ENCODE data around the gene FAM107B.

DNA sequence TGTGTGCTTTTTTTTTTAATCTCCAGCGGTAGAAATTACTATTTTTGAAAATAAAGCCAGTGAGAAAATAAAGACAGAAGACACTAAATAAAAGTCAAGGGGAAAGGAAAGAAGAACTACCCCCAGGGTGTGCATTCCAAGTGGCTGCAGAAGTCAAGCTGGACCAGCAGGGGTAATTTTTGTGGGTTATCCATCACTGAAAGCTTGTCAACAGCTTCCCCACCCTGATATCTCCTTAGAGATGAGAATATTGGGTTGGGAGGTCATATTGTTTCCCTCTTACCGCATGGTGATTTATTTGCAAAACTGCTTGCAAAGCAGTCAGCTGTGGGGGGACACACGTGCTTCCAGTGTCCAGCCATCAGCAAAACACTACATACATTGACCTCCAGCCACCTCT, 46.4 kb downstream of the FAM107B start:
- TF ChIP-seq, protein P1, sequence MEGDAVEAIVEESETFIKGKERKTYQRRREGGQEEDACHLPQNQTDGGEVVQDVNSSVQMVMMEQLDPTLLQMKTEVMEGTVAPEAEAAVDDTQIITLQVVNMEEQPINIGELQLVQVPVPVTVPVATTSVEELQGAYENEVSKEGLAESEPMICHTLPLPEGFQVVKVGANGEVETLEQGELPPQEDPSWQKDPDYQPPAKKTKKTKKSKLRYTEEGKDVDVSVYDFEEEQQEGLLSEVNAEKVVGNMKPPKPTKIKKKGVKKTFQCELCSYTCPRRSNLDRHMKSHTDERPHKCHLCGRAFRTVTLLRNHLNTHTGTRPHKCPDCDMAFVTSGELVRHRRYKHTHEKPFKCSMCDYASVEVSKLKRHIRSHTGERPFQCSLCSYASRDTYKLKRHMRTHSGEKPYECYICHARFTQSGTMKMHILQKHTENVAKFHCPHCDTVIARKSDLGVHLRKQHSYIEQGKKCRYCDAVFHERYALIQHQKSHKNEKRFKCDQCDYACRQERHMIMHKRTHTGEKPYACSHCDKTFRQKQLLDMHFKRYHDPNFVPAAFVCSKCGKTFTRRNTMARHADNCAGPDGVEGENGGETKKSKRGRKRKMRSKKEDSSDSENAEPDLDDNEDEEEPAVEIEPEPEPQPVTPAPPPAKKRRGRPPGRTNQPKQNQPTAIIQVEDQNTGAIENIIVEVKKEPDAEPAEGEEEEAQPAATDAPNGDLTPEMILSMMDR (IDR thresholded peaks at IDR 0.05; ENCODE audit: control extremely low read depth in 1 of 3, insufficient read depth in 1 of 3, low read depth in 1 of 3, low read length in 3 of 3), result no peak
- TF ChIP-seq CREB1 (IDR thresholded peaks at IDR 0.05) (no peak), POLR2A (IDR thresholded peaks at IDR 0.05; ENCODE audit: control extremely low read depth in 1 of 2, low read depth in 2 of 2, low read length in 2 of 2) (no peak), JUND (IDR thresholded peaks at IDR 0.05; ENCODE audit: low read length) (no peak), TAF7 (optimal IDR thresholded peaks at IDR 0.05; ENCODE audit: borderline replicate concordance, low read depth, low read length) (no peak)

Measured in H1 (cell line).